Adipose tissue (tissue), 3 donors: Measurements from ENCODE around the gene CCDC93. TPM values are rescaled to one million over a fixed set of nuclear protein-coding genes. Genes with fewer than 3 reads are reported as not detected.

Experiments
- H3K27ac ChIP-seq: one replicate; pipeline ENCODE4 v1.5.1; 2013; ENCODE audit warnings: low read depth, low read length
- WGBS, 3 donors: extraction: QIAGEN DNeasy Blood & Tissue Kit; methylation state at CpG; one replicate each; pipeline ENCODE4 v1.1.7; 2013; 5-methylcytosine and 5-hydroxymethylcytosine counted together
- polyA plus RNA-seq, 3 donors: library from polyadenylated mRNA; stranded (reverse); fragments of 200-250 nt; gene quantifications; one replicate each; pipeline ENCODE4 v1.2.3, GENCODE V29; 2013
- donor health status: healthy with polysubstance abuse.
- donor health status: Bipolar disorder and iron deficiency.
- donor health status: healthy.

CCDC93 gene
- polyA plus RNA-seq, 3 donors = 6.7 to 7.4 (median 7.1) TPM

GRCh38 chr2:118003396-118003824 is 10.5 kb downstream of the CCDC93 start:
- 15 to 18% (median 17%) methylated on average over 3 of the region's 3 CpGs for WGBS, 3 donors

DNA sequence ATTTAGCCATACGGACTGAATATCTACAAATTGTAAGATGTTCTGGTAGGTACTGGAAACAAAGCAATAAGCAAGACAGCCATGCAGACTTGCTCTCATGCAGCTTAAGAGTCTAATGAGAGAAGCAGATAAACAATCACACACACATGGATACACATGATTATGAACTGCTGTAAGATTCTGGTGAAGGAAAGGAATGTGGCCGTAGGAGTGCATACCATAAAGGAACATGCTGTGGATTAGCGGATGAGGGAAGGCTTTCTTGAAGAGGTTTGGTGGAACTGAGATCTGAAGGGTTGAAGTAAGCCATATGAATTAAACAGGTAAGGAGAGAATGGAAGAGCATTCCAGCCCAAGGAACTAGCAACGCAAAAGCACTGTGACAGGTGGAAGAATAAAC is 13.8 kb downstream of the CCDC93 start:
- WGBS, 3 donors = 87 to 91% (median 91%) methylated on average over 4 of the region's 4 CpGs
- no peak overlapping the region for H3K27ac ChIP-seq

More at GRCh38 chr2:118003396-118003824, 10.5 kb downstream of the CCDC93 start:
- no peak overlapping the region for H3K27ac ChIP-seq

GRCh38 chr2:117997872-117998454 is 15.9 kb downstream of the CCDC93 start:
- 54 to 84% (median 74%) methylated on average over 3 of the region's 3 CpGs for WGBS, 3 donors
- no peak overlapping the region for H3K27ac ChIP-seq

DNA sequence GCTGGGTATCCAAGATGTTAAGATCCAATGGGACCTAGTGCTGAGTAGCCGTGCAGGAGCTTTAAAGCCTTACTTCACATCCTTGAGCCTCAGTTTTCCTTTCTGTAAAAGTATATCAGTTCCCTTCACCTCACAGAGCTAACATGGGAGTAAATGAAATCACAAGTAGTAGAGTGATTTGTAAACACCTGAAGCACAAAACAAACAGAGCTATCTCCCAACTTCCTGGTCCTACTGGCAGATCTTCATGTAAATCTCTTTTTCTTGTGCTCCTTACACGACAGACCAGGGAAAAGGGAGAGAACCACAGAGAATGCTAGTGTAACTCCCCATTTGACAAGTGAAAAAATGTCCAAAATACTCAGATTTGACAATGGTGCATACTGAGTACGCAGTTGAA is 17.3 kb downstream of the CCDC93 start:
- 68 to 90% (median 77%) methylated on average over 3 of the region's 3 CpGs for WGBS, 3 donors
- no peak overlapping the region for H3K27ac ChIP-seq

GRCh38 chr2:117994729-117995128 is 19.1 kb downstream of the CCDC93 start:
- H3K27ac ChIP-seq = no peak overlapping the region
- WGBS, 3 donors = 69 to 95% (median 80%) methylated on average over 4 of the region's 4 CpGs

- H3K27ac ChIP-seq = no peak overlapping the region
- WGBS, 3 donors = 97 to 98% (median 97%) methylated on average over 1 of the region's 1 CpG
Observed at GRCh38 chr2:117989854-117990438, 23.9 kb downstream of the CCDC93 start.

- WGBS, 3 donors = 94 to 96% (median 95%) methylated on average over 2 of the region's 2 CpGs
- no peak overlapping the region for H3K27ac ChIP-seq
Observed at GRCh38 chr2:117987121-117987520, 26.7 kb downstream of the CCDC93 start.

DNA sequence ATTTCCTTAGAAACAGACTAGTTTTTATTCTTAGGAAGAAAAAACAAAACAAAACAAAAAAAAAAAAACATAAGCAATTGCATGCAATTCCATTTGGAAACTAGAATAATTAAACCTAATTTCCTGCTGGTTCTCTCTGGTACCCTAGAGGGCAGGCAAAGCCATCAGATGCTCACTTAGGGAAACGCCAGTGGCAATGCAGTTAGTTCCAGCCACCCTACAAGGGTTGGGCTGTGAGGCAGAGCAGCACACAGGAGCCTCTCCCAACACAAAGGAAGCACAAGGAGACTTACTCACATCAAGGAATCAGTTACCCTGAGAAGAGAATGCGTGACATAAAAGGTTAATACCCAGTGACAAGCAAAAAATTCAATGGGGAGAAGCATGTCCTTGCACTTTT is 28.8 kb downstream of the CCDC93 start:
- no peak overlapping the region for H3K27ac ChIP-seq
- WGBS, 3 donors = 83 to 100% (median 93%) methylated on average over 2 of the region's 2 CpGs

DNA sequence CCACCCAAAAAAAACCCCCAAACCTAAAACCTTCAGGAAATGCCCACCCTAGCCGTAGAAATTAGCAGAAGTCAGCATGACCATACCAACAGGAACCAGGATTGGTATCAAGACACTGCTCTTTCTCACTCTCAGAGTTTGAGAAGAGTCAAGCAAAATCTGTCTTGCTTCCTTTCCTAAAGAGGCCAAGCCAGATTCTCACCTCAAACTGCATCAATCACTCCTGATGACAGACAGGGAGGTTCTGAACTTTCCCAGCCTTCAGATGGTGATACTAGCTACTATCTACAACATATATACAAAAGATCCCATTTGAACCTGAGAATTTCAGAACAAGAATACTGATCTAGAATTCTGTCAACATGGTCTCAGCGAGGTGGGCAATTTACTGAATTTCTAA is 29.7 kb downstream of the CCDC93 start:
- H3K27ac ChIP-seq = no peak overlapping the region
- WGBS, 3 donors = 89 to 94% (median 93%) methylated on average over 2 of the region's 2 CpGs

- H3K27ac ChIP-seq = no peak overlapping the region
- WGBS, 3 donors = 88 to 91% (median 90%) methylated on average over 3 of the region's 3 CpGs
Observed at GRCh38 chr2:117983040-117983439, 30.8 kb downstream of the CCDC93 start.

DNA sequence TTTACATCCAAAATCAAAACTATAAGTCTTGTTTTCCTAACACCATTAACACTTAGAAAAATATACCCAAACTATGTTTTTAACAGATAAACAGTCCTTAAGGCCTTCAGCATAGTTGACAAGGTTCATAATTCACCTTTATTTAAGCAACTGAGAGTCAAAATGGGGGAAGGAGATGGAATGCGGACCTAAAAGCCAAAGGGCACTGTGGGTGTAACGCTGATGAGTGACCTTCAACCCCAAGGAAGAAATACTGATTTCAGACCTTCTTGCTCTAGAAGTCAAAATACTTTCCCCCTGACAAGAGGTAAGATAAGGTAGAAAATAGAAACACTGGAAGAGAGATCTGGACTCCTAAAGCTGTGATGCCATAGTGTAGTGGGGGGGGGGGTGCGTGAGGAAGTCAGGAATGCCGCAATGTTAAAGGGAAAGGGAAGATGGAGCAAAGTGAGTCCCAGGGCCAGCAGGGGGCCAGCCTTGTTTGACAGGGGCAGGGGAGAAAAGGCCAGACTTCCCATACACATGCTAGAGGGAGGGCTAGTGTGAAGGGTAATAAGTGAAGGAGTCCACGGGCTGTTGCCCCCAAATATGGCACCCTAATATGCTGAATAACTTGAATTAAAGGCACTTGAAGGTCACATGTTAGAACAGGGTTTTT is 31.4 kb downstream of the CCDC93 start:
- WGBS, 3 donors = 91 to 94% (median 92%) methylated on average over 5 of the region's 5 CpGs
- no peak overlapping the region for H3K27ac ChIP-seq

- WGBS, 3 donors = 68 to 95% (median 88%) methylated on average over 1 of the region's 1 CpG
- no peak overlapping the region for H3K27ac ChIP-seq
Observed at GRCh38 chr2:117981810-117982209, 32.1 kb downstream of the CCDC93 start.

DNA sequence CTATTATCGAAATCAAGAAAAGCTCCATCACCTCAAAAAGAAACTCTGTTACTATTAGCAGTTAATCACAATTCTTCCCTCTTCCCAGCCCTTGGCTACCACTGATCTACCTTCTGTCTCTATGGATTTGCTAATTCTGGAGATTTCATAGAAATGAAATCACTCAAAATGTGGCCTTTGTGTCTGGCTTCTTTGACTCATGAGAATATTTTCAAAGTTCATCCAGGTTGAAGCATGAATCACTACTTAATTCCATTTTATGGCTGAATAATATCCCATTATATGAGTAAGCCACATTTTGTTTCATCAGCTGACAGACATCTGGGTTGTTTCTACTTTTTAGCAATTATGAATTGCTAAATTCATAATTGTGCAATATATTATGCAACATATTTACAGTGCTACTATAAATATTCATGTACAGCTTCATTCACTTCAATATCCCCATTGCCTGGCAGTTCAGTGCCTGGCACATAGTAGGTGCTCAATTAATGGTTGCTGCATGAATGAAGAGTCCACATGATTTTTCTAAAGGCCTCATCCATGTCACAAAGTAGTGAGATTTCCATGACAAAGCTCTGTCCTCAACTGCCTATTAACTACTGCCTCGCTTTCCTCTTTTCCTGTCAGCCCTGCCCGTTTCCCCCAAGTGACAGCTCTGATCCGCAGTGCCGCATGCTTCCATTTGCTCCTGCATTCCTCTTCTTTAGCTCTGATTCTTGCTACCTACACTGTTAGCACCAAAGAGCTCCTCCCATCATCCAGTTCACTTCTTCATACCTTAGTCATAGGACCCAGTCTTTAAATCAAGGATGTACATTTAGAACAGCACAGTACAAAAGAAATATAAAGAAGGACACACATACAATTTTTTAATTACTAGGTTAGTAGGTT is 32.8 kb downstream of the CCDC93 start:
- H3K27ac ChIP-seq = no peak overlapping the region
- WGBS, 3 donors = 70 to 92% (median 74%) methylated on average over 5 of the region's 5 CpGs

GRCh38 chr2:117979911-117980701 is 33.8 kb downstream of the CCDC93 start:
- no peak overlapping the region for H3K27ac ChIP-seq
- WGBS, 3 donors = 73 to 86% (median 74%) methylated on average over 6 of the region's 6 CpGs

- WGBS, 3 donors = 95 to 97% (median 96%) methylated on average over 3 of the region's 3 CpGs
Observed at GRCh38 chr2:117977696-117978095, 36.2 kb downstream of the CCDC93 start.

GRCh38 chr2:117976581-117976980 is 37.3 kb downstream of the CCDC93 start:
- H3K27ac ChIP-seq = no peak overlapping the region
- 90 to 95% (median 94%) methylated on average over 2 to 3 of the region's 3 CpGs for WGBS, 3 donors

More at GRCh38 chr2:117977696-117978095, 36.2 kb downstream of the CCDC93 start:
- no peak overlapping the region for H3K27ac ChIP-seq

- no peak overlapping the region for H3K27ac ChIP-seq
- 90 to 94% (median 91%) methylated on average over 9 of the region's 9 CpGs for WGBS, 3 donors
Observed at GRCh38 chr2:117973498-117974082, 40.3 kb downstream of the CCDC93 start.
